ENCODE measurements around the gene KCNMA1.

The KCNMA1 gene

GRCh38 chr10:77245953-77246352 lies 391.7 kb downstream of the KCNMA1 start:
- no peak for DNase-seq (ENCODE audit: low read depth, low spot score)

- DNase-seq (ENCODE audit: low read depth, low spot score) = peak; percentile 49
Observed at GRCh38 chr10:77244746-77245145, 392.9 kb downstream of the KCNMA1 start.

DNA sequence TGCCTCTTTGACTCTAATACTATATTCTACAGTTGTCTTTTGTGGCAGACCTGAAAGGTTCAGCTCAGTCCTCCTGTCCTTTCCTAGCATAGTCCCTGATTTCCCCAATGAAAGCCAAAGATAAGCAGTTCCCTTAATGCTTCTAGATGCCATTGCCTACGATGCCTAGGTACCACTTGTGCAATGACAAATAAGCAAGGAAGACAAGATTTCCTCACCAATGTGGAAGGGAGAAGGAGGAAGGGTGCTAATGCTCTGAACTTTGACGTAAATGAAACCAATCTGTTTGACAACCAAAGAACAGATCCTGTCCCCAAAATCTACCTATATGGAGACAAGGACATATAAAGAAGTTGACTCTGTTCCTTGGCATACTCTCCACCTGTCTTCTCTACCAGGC lies 393.3 kb downstream of the KCNMA1 start:
- no peak for DNase-seq (ENCODE audit: low read depth, low spot score)

DNA sequence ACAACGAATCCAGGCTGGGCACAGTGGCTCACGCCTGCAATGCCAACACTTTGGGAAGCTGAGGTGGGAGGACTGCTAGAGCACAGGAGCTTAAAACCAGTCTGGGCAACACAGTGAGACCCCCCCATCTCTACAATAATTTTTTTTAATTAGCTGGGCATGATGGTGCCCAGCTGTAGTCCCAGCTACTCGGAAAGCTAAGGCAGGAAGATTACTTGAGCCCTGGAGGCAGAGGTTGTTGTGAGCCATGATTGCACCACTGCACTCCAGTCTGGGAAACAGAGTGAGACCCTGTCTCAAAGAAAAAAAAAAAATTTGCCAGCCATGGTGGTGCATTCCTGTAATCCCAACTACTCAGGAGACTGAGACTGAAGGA lies 396.3 kb downstream of the KCNMA1 start:
- DNase-seq (ENCODE audit: low read depth, low spot score) = no peak

GRCh38 chr10:77240706-77241349 lies 396.8 kb downstream of the KCNMA1 start:
- DNase-seq (ENCODE audit: low read depth, low spot score) = no peak

DNA sequence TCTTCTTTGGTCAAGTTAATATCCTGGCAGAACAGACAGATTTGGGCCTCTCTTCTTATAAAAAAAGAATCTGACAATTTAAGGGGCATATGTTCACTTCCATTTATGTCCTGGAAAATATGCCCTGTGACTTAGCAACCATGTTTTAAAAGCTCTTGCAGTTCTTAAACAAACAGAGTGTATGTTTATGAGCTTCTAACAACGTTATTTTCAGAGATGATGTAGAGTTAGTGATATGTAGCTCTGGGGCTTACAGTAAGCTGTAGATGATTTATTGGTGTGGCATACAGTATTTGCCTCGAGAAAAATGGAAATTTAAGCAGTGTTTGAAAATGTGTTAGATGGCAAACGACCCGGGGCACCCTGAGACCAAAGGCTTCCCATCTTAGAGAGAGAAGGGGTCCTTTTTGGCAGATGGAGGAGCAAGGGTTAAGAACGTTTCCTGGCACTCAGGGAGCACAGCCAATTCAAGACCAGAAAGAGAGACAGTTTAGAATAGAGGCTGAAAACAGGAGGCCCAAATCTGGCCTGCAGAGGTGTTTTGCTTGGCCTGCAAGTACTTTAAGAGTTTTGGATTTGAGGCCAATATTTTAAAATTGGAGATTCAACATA lies 397.5 kb downstream of the KCNMA1 start:
- no peak for DNase-seq (ENCODE audit: low read depth, low spot score)

- DNase-seq (ENCODE audit: low read depth, low spot score) = no peak
Observed at GRCh38 chr10:77237120-77237519, 400.5 kb downstream of the KCNMA1 start.

GRCh38 chr10:77236700-77237099 lies 400.9 kb downstream of the KCNMA1 start:
- no peak for DNase-seq (ENCODE audit: low read depth, low spot score)

GRCh38 chr10:77236029-77236428 lies 401.6 kb downstream of the KCNMA1 start:
- DNase-seq (ENCODE audit: low read depth, low spot score) = no peak

GRCh38 chr10:77234599-77234998 lies 403.0 kb downstream of the KCNMA1 start:
- DNase-seq (ENCODE audit: low read depth, low spot score) = no peak

GRCh38 chr10:77233466-77233865 lies 404.1 kb downstream of the KCNMA1 start:
- peak; percentile 68 for DNase-seq (ENCODE audit: low read depth, low spot score)

- DNase-seq (ENCODE audit: low read depth, low spot score) = no peak
Observed at GRCh38 chr10:77231884-77232610, 405.6 kb downstream of the KCNMA1 start.

DNA sequence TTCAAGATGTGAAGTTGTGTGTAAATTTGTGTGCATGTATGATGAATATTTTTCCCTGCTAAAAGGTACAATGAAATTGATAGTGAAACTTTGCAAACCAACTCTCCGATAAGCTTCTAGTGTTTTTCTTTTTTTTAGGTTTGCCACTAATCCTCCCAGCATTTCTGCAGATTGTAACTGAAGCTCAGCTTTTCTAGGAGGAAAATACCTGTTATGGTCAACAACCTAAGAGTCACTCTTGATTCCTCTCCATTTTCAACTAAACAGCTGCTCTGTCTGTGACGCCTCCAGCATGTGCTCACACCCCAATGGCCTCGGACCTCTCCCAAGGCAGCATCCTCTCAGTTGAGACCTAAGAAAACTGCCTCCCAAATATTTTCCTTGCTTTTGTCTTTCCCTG lies 406.2 kb downstream of the KCNMA1 start:
- no peak for DNase-seq (ENCODE audit: low read depth, low spot score)

- DNase-seq (ENCODE audit: low read depth, low spot score) = no peak
Observed at GRCh38 chr10:77230194-77230593, 407.4 kb downstream of the KCNMA1 start.

- no peak for DNase-seq (ENCODE audit: low read depth, low spot score)
Observed at GRCh38 chr10:77229704-77230103, 407.9 kb downstream of the KCNMA1 start.

- DNase-seq (ENCODE audit: low read depth, low spot score) = no peak
Observed at GRCh38 chr10:77228559-77228958, 409.0 kb downstream of the KCNMA1 start.

GRCh38 chr10:77226853-77227565 lies 410.6 kb downstream of the KCNMA1 start:
- no peak for DNase-seq (ENCODE audit: low read depth, low spot score)

- DNase-seq (ENCODE audit: low read depth, low spot score) = no peak
Observed at GRCh38 chr10:77226452-77226851, 411.2 kb downstream of the KCNMA1 start.

DNA sequence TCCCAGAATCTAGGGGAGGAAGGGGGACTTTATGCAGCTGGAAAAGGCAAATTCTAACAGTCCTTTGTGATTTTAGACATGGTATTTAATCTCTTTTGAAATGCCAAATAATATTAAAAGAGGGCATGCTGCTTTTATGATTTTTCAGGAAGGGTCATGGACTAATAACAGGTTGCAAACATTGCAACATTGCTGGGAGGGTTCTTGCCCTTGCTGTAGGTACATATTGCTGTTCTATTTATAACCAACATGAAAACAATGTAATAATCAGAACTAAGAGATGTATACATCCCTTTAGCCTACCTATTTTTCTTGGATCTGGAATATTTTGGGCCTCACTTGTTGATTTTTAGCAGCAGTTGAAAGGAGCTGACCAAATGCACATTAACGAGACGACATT lies 411.6 kb downstream of the KCNMA1 start:
- no peak for DNase-seq (ENCODE audit: low read depth, low spot score)

DNA sequence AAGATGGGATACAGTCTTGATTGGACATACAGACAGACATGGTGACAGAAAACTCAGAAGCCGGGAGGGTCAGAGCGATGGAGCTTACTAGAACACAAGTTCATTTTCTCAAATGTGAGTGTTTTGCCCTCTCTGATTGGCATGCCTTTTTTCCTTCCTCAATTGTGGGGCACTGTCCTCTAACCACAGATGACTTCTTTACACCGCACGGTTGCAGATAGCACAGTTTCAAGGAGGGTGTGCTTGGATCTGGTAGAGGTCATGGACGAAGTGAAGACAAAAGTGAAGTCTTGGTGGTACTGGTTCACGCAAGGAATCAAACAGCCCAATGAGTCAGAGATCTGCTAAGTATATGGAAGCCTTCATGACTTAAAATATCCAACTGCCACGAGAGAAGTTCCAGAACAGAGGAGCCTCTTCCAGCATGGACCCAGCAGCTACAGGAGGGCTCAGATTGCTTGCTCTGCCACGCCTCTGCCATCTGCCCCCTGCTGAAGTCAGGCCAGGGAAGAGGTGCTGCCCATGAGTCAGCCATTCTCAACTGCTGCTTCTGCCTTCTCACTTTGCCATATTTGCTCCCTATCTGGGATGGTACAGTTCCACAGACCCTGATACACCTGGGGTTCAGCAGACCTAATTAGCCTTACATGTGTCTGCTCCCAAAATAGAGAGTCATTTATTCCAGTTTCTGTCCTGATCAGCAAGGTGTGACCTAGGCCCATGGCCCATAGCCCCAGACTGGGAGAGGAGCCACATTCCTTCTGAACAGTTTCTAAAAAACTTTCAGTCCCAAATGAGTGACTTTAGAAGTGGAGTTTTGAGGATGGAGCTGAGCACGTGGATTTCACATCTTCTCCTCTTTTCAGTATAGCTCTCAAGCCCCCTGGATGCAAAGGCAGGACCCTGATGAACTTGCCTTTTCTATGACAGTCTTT lies 413.8 kb downstream of the KCNMA1 start:
- DNase-seq (ENCODE audit: low read depth, low spot score) = no peak

- DNase-seq (ENCODE audit: low read depth, low spot score) = no peak
Observed at GRCh38 chr10:77220150-77220549, 417.5 kb downstream of the KCNMA1 start.

All from ELF-1 (cell line).